HG03521 (cell line): ENCODE measurements around the gene OSBPL3.

Experiments used
- ATAC-seq: cut with Tn5 transposase; IDR thresholded peaks from one replicate; pipeline ENCODE4 v1.9.1; 2021; ENCODE audit warnings: mild to moderate bottlenecking, moderate library complexity; ENCODE audit not compliant: unreplicated experiment

OSBPL3 gene

GRCh38 chr7:24868741-24869140, 111.2 kb downstream of the OSBPL3 start:
- ATAC-seq, result no peak

- ATAC-seq, result no peak
These were observed 113.9 kb downstream of the OSBPL3 start for GRCh38 chr7:24866004-24866615.

GRCh38 chr7:24864214-24864817, 115.7 kb downstream of the OSBPL3 start:
- ATAC-seq, result no peak

GRCh38 chr7:24863626-24864025, 116.4 kb downstream of the OSBPL3 start:
- ATAC-seq, result no peak

- no peak for ATAC-seq
These were observed 117.5 kb downstream of the OSBPL3 start for GRCh38 chr7:24862461-24862860.

GRCh38 chr7:24861336-24861735, 118.6 kb downstream of the OSBPL3 start:
- ATAC-seq, result no peak

GRCh38 chr7:24860611-24861010, 119.4 kb downstream of the OSBPL3 start:
- no peak for ATAC-seq

- ATAC-seq, result no peak
These were observed 121.6 kb downstream of the OSBPL3 start for GRCh38 chr7:24858108-24858977.

GRCh38 chr7:24857623-24858022, 122.4 kb downstream of the OSBPL3 start:
- no peak for ATAC-seq

- no peak for ATAC-seq
These were observed 125.1 kb downstream of the OSBPL3 start for GRCh38 chr7:24854866-24855265.

GRCh38 chr7:24851786-24852185, 128.2 kb downstream of the OSBPL3 start:
- ATAC-seq, result no peak

GRCh38 chr7:24848878-24849277, 131.1 kb downstream of the OSBPL3 start:
- no peak for ATAC-seq

- ATAC-seq, result no peak
These were observed 132.2 kb downstream of the OSBPL3 start for GRCh38 chr7:24847754-24848153.

- no peak for ATAC-seq
These were observed 136.1 kb downstream of the OSBPL3 start for GRCh38 chr7:24843821-24844434.

- peak; percentile 60 for ATAC-seq
These were observed 137.3 kb downstream of the OSBPL3 start for GRCh38 chr7:24842449-24843241.

GRCh38 chr7:24842029-24842428, 137.9 kb downstream of the OSBPL3 start:
- no peak for ATAC-seq

- no peak for ATAC-seq
These were observed 139.4 kb downstream of the OSBPL3 start for GRCh38 chr7:24840563-24840962.

- ATAC-seq, result peak; percentile 69
These were observed 143.9 kb downstream of the OSBPL3 start for GRCh38 chr7:24836084-24836483.

- no peak for ATAC-seq
These were observed 144.3 kb downstream of the OSBPL3 start for GRCh38 chr7:24835643-24836042.

GRCh38 chr7:24834128-24834798, 145.7 kb downstream of the OSBPL3 start:
- ATAC-seq, result no peak
